GM19238 (cell line): ENCODE measurements around the gene ADAM11.
"Not testable (repeated sequence)": the region's sequence is repeated elsewhere in the genome, so short reads cannot be mapped to it uniquely, and the experiment has no call there.

Experiments
- DNase-seq: peaks from one replicate; pipeline ENCODE4 v3.0.0; 2011; ENCODE audit warnings: low spot score; ENCODE audit not compliant: insufficient read length

Gene ADAM11, protein sequence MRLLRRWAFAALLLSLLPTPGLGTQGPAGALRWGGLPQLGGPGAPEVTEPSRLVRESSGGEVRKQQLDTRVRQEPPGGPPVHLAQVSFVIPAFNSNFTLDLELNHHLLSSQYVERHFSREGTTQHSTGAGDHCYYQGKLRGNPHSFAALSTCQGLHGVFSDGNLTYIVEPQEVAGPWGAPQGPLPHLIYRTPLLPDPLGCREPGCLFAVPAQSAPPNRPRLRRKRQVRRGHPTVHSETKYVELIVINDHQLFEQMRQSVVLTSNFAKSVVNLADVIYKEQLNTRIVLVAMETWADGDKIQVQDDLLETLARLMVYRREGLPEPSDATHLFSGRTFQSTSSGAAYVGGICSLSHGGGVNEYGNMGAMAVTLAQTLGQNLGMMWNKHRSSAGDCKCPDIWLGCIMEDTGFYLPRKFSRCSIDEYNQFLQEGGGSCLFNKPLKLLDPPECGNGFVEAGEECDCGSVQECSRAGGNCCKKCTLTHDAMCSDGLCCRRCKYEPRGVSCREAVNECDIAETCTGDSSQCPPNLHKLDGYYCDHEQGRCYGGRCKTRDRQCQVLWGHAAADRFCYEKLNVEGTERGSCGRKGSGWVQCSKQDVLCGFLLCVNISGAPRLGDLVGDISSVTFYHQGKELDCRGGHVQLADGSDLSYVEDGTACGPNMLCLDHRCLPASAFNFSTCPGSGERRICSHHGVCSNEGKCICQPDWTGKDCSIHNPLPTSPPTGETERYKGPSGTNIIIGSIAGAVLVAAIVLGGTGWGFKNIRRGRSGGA

DNA sequence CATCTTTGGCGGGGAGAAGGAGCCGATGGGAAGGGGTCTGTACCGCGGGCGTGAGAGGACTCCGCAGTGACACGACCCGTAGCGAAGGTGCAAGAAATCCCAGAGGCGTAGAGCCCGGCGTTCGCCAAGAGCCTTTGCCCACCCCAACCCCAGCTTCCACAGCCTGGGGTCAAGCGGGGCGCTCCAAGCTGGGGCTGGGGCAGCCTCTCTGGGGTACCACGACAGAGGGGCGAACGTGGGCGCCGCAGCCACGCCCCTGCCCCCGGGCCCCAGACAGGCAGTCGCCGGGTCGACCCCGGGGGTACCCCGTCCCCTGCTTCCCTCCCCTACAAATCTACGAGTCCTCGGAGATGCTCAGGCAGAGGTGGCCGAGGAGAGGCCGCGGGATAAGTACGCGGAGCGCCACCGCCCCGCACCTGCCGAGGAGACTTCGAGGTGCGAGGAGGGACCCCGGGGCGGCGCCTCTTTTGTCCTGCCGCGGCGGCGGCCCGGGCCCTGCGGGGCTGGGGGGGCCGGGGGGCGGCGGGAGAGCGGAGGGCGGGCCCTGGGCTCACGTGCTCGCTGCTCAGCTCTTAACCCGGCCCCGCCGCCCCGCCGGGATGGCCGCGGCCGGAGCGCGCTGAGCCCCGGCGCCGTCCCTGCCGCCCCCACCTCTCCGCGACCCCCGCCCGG lies at the start of gene ADAM11:
Gene ADAM11, plus strand, starts transcription at position 575 of the 672 bp plus-strand sequence. CDS start 212 bp downstream, outside the sequence.
- DNase-seq: no peak

GRCh38 chr17:44719444-44719843 lies 39.3 kb upstream of the ADAM11 start:
- DNase-seq: no peak

- DNase-seq: no peak
Observed at GRCh38 chr17:44722254-44722653, 36.5 kb upstream of the ADAM11 start.

DNA sequence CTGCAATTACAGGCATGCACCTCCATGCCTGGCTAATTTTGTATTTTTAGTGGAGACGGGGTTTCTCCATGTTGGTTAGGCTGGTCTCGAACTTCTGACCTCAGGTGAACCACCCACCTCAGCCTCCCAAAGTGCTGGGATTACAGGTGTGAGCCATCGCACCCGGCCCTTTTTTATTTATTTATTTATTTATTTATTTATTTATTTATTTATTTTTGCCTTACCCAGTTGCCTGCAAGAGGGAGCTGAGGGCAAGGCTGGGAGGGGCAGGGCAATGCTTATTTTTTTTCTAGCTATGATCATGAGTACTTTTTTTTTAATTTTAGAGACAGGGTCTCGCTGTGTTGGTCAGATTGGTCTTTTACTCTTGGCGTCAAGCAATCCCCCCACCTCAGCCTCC lies 32.7 kb upstream of the ADAM11 start:
- DNase-seq: not testable (repeated sequence)

GRCh38 chr17:44733753-44734152 lies 25.0 kb upstream of the ADAM11 start:
- no peak for DNase-seq

DNA sequence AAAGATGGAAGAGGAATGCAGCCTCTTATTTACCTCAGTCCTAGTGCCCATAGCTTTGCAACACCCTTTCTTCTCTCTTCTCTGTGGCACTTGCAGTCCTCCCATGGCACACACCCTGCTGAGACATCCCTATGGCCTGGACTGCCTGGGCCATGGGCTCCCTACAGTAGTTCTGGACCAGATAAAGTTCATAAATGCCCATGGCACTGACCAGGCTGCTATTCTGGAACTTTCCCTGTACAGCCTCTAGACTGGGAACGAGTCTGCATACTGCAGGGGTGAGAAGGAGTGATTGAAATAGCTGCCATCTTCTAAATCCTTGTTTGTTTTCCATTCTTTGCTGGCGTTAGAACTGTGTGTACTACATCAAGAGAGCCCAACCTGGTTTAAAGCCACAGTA lies 24.5 kb upstream of the ADAM11 start:
- no peak for DNase-seq

DNA sequence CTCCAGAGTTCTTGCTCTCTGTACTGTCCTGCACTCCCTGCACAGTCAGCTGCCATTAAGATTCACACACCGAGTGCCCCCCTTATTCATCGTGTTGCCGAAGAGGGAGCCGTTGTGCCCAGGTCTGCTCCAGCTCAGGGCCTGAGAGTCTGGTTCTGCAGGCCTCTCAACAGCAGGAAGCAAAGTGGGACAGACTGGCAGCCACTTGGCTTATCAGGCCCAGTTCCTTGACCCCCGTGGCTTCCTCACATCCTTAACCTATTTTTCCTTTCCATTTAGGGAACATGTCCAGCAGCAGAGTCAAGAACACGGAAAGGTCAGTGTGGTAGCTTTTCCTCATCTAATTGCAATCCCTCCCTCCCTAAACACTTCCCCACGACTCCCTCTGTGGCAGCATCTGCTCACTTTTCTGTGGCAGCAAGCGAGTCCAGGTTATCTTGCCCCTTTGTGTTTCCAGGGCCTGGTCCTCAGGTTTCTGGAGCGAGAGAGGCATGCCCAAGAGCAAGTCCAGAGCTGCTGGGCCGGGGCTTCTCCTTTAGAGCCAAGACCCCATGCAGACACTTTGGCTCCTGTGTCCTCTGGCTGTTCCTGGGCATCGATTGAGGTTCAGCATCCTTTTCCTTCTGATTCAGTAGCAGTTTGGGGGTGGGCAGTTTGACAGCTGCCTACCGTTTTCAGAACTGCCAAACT lies 22.1 kb upstream of the ADAM11 start:
- DNase-seq: no peak

- no peak for DNase-seq
Observed at GRCh38 chr17:44738214-44738906, 20.4 kb upstream of the ADAM11 start.

GRCh38 chr17:44741316-44741715 lies 17.5 kb upstream of the ADAM11 start:
- DNase-seq: no peak

DNA sequence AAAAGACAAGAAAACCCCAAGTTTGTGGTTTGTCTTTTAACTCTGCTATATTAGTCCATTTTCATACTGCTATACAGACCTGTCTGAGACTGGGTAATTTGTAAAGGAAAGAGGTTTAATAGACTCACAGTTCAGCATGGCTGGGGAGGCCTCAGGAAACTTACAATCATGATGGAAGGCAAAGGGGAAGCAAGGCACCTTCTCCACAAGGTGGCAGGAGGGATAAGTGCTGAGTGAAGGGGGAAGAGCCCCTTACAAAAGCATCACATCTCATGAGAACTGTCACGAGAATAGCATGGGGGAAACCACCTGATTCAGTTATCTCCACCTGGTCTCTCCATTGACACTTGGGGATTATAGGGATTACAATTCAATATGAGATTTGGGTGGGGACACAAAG lies 13.5 kb upstream of the ADAM11 start:
- DNase-seq: no peak

GRCh38 chr17:44745738-44746137 lies 13.1 kb upstream of the ADAM11 start:
- DNase-seq: not testable (repeated sequence)

DNA sequence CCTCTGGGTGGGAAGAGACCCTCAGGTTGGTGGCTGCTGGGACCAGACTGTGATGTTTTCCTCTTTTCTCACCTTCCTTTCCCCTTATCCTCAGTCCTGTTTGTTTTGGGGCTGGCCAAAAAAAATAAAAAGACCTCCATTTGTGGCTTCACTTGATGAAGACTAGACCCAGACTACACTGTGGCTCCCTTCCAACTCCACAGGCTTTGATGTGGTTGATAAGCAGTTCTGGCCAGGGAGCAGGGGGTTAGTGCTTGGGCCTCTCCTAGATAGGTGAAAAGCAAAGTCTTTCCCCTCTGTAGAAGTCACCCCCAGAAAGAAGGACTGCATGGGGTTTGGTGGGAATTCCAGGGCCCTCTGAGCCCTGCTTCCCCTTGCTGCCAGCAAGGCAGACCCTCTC lies 11.2 kb upstream of the ADAM11 start:
- DNase-seq: no peak

GRCh38 chr17:44749076-44749979 lies 9.5 kb upstream of the ADAM11 start:
- DNase-seq: no peak

GRCh38 chr17:44749980-44750318 lies 8.8 kb upstream of the ADAM11 start:
- DNase-seq: no peak

DNA sequence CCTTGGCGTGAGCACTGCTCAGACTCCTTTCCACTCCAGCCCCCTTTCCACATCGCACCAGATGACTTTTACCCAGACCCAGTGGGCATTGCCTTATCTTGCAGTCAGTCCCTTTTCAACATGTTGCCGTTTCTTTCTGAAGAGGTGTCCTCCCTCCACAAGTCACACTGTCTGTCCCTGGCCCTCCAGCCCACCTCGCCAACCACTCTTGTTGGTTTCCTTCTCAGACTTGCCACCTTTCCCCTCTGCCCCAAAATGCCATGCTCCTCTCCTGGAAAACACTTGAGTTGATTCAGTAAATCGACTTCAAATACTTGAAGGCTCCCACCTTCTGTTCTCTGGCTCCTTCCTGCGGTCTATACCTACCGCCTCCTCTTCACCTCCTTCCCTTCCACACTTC lies 7.5 kb upstream of the ADAM11 start:
- no peak for DNase-seq

- no peak for DNase-seq
Observed at GRCh38 chr17:44751806-44752205, 7.0 kb upstream of the ADAM11 start.

- no peak for DNase-seq
Observed at GRCh38 chr17:44752953-44753861, 5.6 kb upstream of the ADAM11 start.

- no peak for DNase-seq
Observed at GRCh38 chr17:44754276-44754675, 4.5 kb upstream of the ADAM11 start.

GRCh38 chr17:44755180-44755579 lies 3.6 kb upstream of the ADAM11 start:
- DNase-seq: not testable (repeated sequence)
